ENCODE measurements around the gene GOLGA2. TPM values are rescaled to one million over a fixed set of nuclear protein-coding genes. Genes with fewer than 3 reads are reported as not detected.

Gene GOLGA2
- total RNA-seq, 1 donor from 2014 or later = 105 TPM

DNA sequence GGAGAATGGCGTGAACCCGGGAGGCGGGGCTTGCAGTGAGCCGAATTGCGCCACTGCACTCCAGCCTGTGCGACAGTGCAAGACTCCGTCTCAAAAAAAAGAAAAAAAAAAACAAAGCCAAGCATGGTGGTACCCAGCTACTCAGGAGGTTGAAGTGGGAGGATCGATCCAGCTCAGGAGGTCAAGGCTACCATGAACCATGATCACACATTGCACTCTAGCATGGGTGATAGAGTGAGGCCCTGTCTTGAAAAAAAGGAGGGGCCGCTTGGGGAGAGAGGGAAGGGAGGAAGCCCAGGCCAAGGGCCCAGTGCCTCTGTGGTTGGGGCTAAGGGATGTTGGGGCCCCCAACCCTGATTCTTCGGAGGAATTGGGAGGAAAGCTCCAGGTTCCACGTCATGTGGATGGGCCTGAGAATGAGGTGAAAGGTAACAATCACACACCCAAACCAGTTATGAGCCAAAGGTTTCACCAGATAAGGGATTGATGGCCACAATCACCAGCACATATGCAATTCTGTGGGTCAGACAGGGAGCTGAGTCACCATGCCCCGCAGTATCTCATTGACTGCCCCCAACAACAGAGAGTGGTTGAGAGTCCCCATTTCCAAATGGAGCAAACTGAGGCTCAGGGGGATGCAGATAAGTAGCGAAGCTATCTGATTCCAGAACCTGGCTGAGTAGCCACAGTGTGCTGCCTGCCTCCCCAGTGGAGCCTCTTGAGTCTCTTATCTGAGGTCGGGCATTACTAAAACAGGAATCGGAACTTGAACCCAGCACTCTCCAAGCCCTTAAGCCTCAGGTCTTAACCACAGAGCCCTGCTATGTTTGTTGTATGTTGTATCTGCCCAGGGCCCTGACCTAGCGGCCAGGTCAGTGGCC, 20.8 kb upstream of the GOLGA2 start:
- no peak for FAIRE-seq
- no peak overlapping the region for H3K27ac Mint-ChIP-seq (ENCODE audit: unreplicated experiment)
- H3K9ac ChIP-seq (ENCODE audit: low read length) = no peak overlapping the region
- H3K4me1 ChIP-seq (ENCODE audit: insufficient read depth, low read length) = peaks cover 8% of the 10 kb centered on the region
- no peaks in the 10 kb centered on the region for H3K27me3 ChIP-seq (ENCODE audit: insufficient read depth, low read length)
- H3K36me3 ChIP-seq (ENCODE audit: insufficient read depth, low read length) = no peaks in the 10 kb centered on the region
- no peak for DNase-seq (ENCODE audit: low read depth)
- TF ChIP-seq, protein P1, sequence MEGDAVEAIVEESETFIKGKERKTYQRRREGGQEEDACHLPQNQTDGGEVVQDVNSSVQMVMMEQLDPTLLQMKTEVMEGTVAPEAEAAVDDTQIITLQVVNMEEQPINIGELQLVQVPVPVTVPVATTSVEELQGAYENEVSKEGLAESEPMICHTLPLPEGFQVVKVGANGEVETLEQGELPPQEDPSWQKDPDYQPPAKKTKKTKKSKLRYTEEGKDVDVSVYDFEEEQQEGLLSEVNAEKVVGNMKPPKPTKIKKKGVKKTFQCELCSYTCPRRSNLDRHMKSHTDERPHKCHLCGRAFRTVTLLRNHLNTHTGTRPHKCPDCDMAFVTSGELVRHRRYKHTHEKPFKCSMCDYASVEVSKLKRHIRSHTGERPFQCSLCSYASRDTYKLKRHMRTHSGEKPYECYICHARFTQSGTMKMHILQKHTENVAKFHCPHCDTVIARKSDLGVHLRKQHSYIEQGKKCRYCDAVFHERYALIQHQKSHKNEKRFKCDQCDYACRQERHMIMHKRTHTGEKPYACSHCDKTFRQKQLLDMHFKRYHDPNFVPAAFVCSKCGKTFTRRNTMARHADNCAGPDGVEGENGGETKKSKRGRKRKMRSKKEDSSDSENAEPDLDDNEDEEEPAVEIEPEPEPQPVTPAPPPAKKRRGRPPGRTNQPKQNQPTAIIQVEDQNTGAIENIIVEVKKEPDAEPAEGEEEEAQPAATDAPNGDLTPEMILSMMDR (IDR thresholded peaks at IDR 0.05; ENCODE audit: insufficient read depth, low read depth, low read length) = no peak
- no peak for TF ChIP-seq EZH2 (IDR thresholded peaks at IDR 0.05; ENCODE audit: insufficient read depth, low read length)
- no peaks in the 10 kb centered on the region for H3K79me2 ChIP-seq (ENCODE audit: insufficient read depth, low read length)
- no peak overlapping the region for H3K4me2 ChIP-seq (ENCODE audit: low read length)
- no peaks in the 10 kb centered on the region for H4K20me1 ChIP-seq (ENCODE audit: insufficient read depth, low read length)
- H3K4me3 Mint-ChIP-seq (ENCODE audit: unreplicated experiment) = no peak overlapping the region
- no peak overlapping the region for H3K27ac ChIP-seq (ENCODE audit: low read depth, low read length)
- no peaks in the 10 kb centered on the region for H3K9me3 ChIP-seq (ENCODE audit: insufficient read depth, low read depth, low read length)
- H3K27me3 Mint-ChIP-seq (ENCODE audit: low read depth, unreplicated experiment) = no peaks in the 10 kb centered on the region
- H3K4me1 Mint-ChIP-seq (ENCODE audit: low read depth, unreplicated experiment) = peaks cover 3% of the 10 kb centered on the region
- no peak overlapping the region for H3K4me3 ChIP-seq (ENCODE audit: insufficient read depth, low read depth, low read length)
- peaks cover 4% of the 10 kb centered on the region for H3K36me3 Mint-ChIP-seq (ENCODE audit: low read depth, unreplicated experiment)
- no peaks in the 10 kb centered on the region for H3K9me3 Mint-ChIP-seq (ENCODE audit: unreplicated experiment)
- H2AFZ ChIP-seq (ENCODE audit: low read depth, low read length) = no peak overlapping the region

- peaks cover 4% of the 10 kb centered on the region for H3K36me3 Mint-ChIP-seq (ENCODE audit: low read depth, unreplicated experiment)
- Histone ChIP-seq H3K36me3 (ENCODE audit: insufficient read depth, low read length) (no peaks in the 10 kb centered on the region), H3K79me2 (ENCODE audit: insufficient read depth, low read length) (no peaks in the 10 kb centered on the region), H3K27ac (ENCODE audit: low read depth, low read length) (no peak overlapping the region), H3K4me3 (ENCODE audit: insufficient read depth, low read depth, low read length) (no peak overlapping the region), H2AFZ (ENCODE audit: low read depth, low read length) (no peak overlapping the region), H3K4me2 (ENCODE audit: low read length) (no peak overlapping the region), H3K27me3 (ENCODE audit: insufficient read depth, low read length) (no peaks in the 10 kb centered on the region), H3K9ac (ENCODE audit: low read length) (no peak overlapping the region), H3K4me1 (ENCODE audit: insufficient read depth, low read length) (peaks cover 8% of the 10 kb centered on the region), H3K9me3 (ENCODE audit: insufficient read depth, low read depth, low read length) (no peaks in the 10 kb centered on the region), H4K20me1 (ENCODE audit: insufficient read depth, low read length) (no peaks in the 10 kb centered on the region)
- H3K9me3 Mint-ChIP-seq (ENCODE audit: unreplicated experiment) = no peaks in the 10 kb centered on the region
- H3K27ac Mint-ChIP-seq (ENCODE audit: unreplicated experiment) = peak overlapping the region; percentile 12
- DNase-seq (ENCODE audit: low read depth) (no peak), FAIRE-seq (no peak)
- no peak overlapping the region for H3K4me3 Mint-ChIP-seq (ENCODE audit: unreplicated experiment)
- peaks cover 3% of the 10 kb centered on the region for H3K4me1 Mint-ChIP-seq (ENCODE audit: low read depth, unreplicated experiment)
- TF ChIP-seq EZH2 (IDR thresholded peaks at IDR 0.05; ENCODE audit: insufficient read depth, low read length) = no peak
- TF ChIP-seq, protein P1 (IDR thresholded peaks at IDR 0.05; ENCODE audit: insufficient read depth, low read depth, low read length) = no peak
- H3K27me3 Mint-ChIP-seq (ENCODE audit: low read depth, unreplicated experiment) = no peaks in the 10 kb centered on the region
These were observed 18.3 kb upstream of the GOLGA2 start for GRCh38 chr9:128294142-128294541.

GRCh38 chr9:128293091-128293490, 17.3 kb upstream of the GOLGA2 start:
- DNase-seq (ENCODE audit: low read depth) (no peak), FAIRE-seq (no peak)
- H3K4me1 Mint-ChIP-seq (ENCODE audit: low read depth, unreplicated experiment) = peaks cover 3% of the 10 kb centered on the region
- H3K79me2 ChIP-seq (ENCODE audit: insufficient read depth, low read length) = no peaks in the 10 kb centered on the region
- no peaks in the 10 kb centered on the region for H3K36me3 ChIP-seq (ENCODE audit: insufficient read depth, low read length)
- no peaks in the 10 kb centered on the region for H3K27me3 Mint-ChIP-seq (ENCODE audit: low read depth, unreplicated experiment)
- no peak overlapping the region for H2AFZ ChIP-seq (ENCODE audit: low read depth, low read length)
- H3K9me3 Mint-ChIP-seq (ENCODE audit: unreplicated experiment) = no peaks in the 10 kb centered on the region
- no peaks in the 10 kb centered on the region for H3K9me3 ChIP-seq (ENCODE audit: insufficient read depth, low read depth, low read length)
- TF ChIP-seq EZH2 (IDR thresholded peaks at IDR 0.05; ENCODE audit: insufficient read depth, low read length) = no peak
- TF ChIP-seq, protein P1 (IDR thresholded peaks at IDR 0.05; ENCODE audit: insufficient read depth, low read depth, low read length) = no peak
- no peak overlapping the region for H3K27ac ChIP-seq (ENCODE audit: low read depth, low read length)
- peaks cover 8% of the 10 kb centered on the region for H3K4me1 ChIP-seq (ENCODE audit: insufficient read depth, low read length)
- H3K4me3 Mint-ChIP-seq (ENCODE audit: unreplicated experiment) = no peak overlapping the region
- H3K4me3 ChIP-seq (ENCODE audit: insufficient read depth, low read depth, low read length) = no peak overlapping the region
- H4K20me1 ChIP-seq (ENCODE audit: insufficient read depth, low read length) = no peaks in the 10 kb centered on the region
- peak overlapping the region; percentile 44 for H3K27ac Mint-ChIP-seq (ENCODE audit: unreplicated experiment)
- H3K9ac ChIP-seq (ENCODE audit: low read length) = no peak overlapping the region
- H3K27me3 ChIP-seq (ENCODE audit: insufficient read depth, low read length) = no peaks in the 10 kb centered on the region
- H3K4me2 ChIP-seq (ENCODE audit: low read length) = no peak overlapping the region
- peaks cover 8% of the 10 kb centered on the region for H3K36me3 Mint-ChIP-seq (ENCODE audit: low read depth, unreplicated experiment)
